Tibial nerve (tissue), 3 donors: ENCODE measurements around the gene ANXA2R.

Experiments used
- POLR2A ChIP-seq, 2 donors: fragments of 450-650 bp; IDR thresholded peaks; one replicate each; pipeline ENCODE4 v1.6.1; 2017; ENCODE audit warnings: antibody characterized with exemption in 2 of 2, mild to moderate bottlenecking in 2 of 2, moderate library complexity in 2 of 2
- TF ChIP-seq, protein P1 (sequence below), 5 experiments: fragments of 200-600 bp in 3 of 5; fragments of 450-650 bp in 2 of 5; sonication (generic) in 3 of 5; IDR thresholded peaks; one replicate each; pipeline ENCODE4 v1.5.1; 2016 to 2019; ENCODE audit warnings: antibody characterized with exemption in 5 of 5, mild to moderate bottlenecking in 3 of 5, moderate library complexity in 2 of 5

DNA sequence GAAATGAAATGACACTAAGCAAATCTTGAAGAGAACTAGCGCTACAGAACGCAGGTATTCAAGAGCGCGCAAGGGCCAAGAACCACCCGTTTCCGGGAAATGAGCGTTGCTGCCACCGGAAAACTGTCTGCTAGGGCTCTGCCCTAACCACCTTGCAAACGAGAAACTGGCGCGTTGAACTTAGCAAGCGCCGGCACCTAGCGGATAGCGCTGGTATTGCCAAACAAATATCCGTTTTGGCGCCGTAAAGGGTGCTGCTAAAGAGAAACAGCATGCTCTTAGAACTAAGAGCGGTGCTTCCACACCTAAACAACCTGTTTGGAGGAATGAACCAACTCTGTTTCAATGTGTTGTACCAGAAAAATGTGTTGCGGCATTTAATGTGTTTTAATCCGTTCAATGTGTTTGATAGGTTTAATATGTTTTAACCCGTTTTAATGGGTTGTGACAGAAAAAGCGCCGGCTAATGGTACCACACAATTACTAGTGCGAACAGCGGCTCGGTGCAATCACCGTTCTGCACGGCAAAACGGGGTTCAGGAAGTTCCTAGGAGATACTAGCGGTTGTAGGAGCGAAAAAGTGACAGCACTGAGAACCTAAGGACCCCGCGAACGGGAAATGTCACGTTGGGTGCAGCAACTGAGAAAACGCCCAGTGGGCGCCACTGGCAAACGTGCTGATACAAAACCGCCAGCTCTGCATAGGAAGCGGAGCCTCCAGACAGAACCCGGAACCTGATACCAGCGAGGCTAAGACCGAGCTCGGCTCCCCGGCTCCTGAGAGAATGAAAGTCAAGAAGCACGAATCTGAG, at the start of gene ANXA2R:
- no peak for TF ChIP-seq POLR2A (IDR thresholded peaks at IDR 0.05)
- TF ChIP-seq, protein P1, sequence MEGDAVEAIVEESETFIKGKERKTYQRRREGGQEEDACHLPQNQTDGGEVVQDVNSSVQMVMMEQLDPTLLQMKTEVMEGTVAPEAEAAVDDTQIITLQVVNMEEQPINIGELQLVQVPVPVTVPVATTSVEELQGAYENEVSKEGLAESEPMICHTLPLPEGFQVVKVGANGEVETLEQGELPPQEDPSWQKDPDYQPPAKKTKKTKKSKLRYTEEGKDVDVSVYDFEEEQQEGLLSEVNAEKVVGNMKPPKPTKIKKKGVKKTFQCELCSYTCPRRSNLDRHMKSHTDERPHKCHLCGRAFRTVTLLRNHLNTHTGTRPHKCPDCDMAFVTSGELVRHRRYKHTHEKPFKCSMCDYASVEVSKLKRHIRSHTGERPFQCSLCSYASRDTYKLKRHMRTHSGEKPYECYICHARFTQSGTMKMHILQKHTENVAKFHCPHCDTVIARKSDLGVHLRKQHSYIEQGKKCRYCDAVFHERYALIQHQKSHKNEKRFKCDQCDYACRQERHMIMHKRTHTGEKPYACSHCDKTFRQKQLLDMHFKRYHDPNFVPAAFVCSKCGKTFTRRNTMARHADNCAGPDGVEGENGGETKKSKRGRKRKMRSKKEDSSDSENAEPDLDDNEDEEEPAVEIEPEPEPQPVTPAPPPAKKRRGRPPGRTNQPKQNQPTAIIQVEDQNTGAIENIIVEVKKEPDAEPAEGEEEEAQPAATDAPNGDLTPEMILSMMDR (IDR thresholded peaks at IDR 0.05), result peak; percentile 77 to 89 (median 86)
